ENCODE data around the gene DACH2. TPM values are rescaled to one million over a fixed set of nuclear protein-coding genes. Genes with fewer than 3 reads are reported as not detected.

The DACH2 gene
- total RNA-seq, 1 donor from 2014 or later: 0.26 TPM

GRCh38 chrX:86197815-86198214 lies 49.6 kb downstream of the DACH2 start:
- no peak for FAIRE-seq
- H3K4me3 ChIP-seq (ENCODE audit: low read depth, low read length): no peak overlapping the region
- TF ChIP-seq CTCF (IDR thresholded peaks at IDR 0.05; ENCODE audit: insufficient read depth, low read length, severe bottlenecking): no peak
- H3K36me3 ChIP-seq (ENCODE audit: control insufficient read depth, insufficient read depth, low read length): no peaks in the 10 kb centered on the region
- no peaks in the 10 kb centered on the region for H3K27me3 ChIP-seq (ENCODE audit: control insufficient read depth, insufficient read depth, low read length)
- DNase-seq (ENCODE audit: low read depth): no peak

- no peak for DNase-seq (ENCODE audit: low read depth)
- FAIRE-seq: no peak
- Histone ChIP-seq H3K36me3 (ENCODE audit: control insufficient read depth, insufficient read depth, low read length) (no peaks in the 10 kb centered on the region), H3K4me3 (ENCODE audit: low read depth, low read length) (no peak overlapping the region), H3K27me3 (ENCODE audit: control insufficient read depth, insufficient read depth, low read length) (no peaks in the 10 kb centered on the region)
- TF ChIP-seq CTCF (IDR thresholded peaks at IDR 0.05; ENCODE audit: insufficient read depth, low read length, severe bottlenecking): no peak
Measured at GRCh38 chrX:86210772-86211171, 62.5 kb downstream of the DACH2 start.

- peak; percentile 0 for DNase-seq (ENCODE audit: low read depth)
- H3K27me3 ChIP-seq (ENCODE audit: control insufficient read depth, insufficient read depth, low read length): no peaks in the 10 kb centered on the region
- FAIRE-seq: no peak
- H3K4me3 ChIP-seq (ENCODE audit: low read depth, low read length): no peak overlapping the region
- TF ChIP-seq CTCF (IDR thresholded peaks at IDR 0.05; ENCODE audit: insufficient read depth, low read length, severe bottlenecking): no peak
- H3K36me3 ChIP-seq (ENCODE audit: control insufficient read depth, insufficient read depth, low read length): no peaks in the 10 kb centered on the region
Measured at GRCh38 chrX:86215260-86215659, 67.0 kb downstream of the DACH2 start.

- no peak for FAIRE-seq
- H3K27me3 ChIP-seq (ENCODE audit: control insufficient read depth, insufficient read depth, low read length): no peaks in the 10 kb centered on the region
- TF ChIP-seq CTCF (IDR thresholded peaks at IDR 0.05; ENCODE audit: insufficient read depth, low read length, severe bottlenecking): no peak
- no peak overlapping the region for H3K4me3 ChIP-seq (ENCODE audit: low read depth, low read length)
- no peaks in the 10 kb centered on the region for H3K36me3 ChIP-seq (ENCODE audit: control insufficient read depth, insufficient read depth, low read length)
- no peak for DNase-seq (ENCODE audit: low read depth)
Measured at GRCh38 chrX:86237482-86237881, 89.2 kb downstream of the DACH2 start.

GRCh38 chrX:86241547-86241946 lies 93.3 kb downstream of the DACH2 start:
- H3K27me3 ChIP-seq (ENCODE audit: control insufficient read depth, insufficient read depth, low read length): no peaks in the 10 kb centered on the region
- no peaks in the 10 kb centered on the region for H3K36me3 ChIP-seq (ENCODE audit: control insufficient read depth, insufficient read depth, low read length)
- FAIRE-seq (no peak), DNase-seq (ENCODE audit: low read depth) (no peak)
- no peak overlapping the region for H3K4me3 ChIP-seq (ENCODE audit: low read depth, low read length)
- TF ChIP-seq CTCF (IDR thresholded peaks at IDR 0.05; ENCODE audit: insufficient read depth, low read length, severe bottlenecking): no peak

GRCh38 chrX:86263526-86263925 lies 115.3 kb downstream of the DACH2 start:
- DNase-seq (ENCODE audit: low read depth): no peak
- H3K27me3 ChIP-seq (ENCODE audit: control insufficient read depth, insufficient read depth, low read length): no peaks in the 10 kb centered on the region
- no peak for FAIRE-seq
- no peak overlapping the region for H3K4me3 ChIP-seq (ENCODE audit: low read depth, low read length)
- no peak for TF ChIP-seq CTCF (IDR thresholded peaks at IDR 0.05; ENCODE audit: insufficient read depth, low read length, severe bottlenecking)
- no peaks in the 10 kb centered on the region for H3K36me3 ChIP-seq (ENCODE audit: control insufficient read depth, insufficient read depth, low read length)
